GM21825 (cell line): ENCODE measurements around the gene MRPL11.
"Not testable (repeated sequence)": the region's sequence is repeated elsewhere in the genome, so short reads cannot be mapped to it uniquely, and the experiment has no call there.

Experiments used
- ATAC-seq: cut with Tn5 transposase; IDR thresholded peaks from one replicate; pipeline ENCODE4 v1.9.1; 2021; ENCODE audit warnings: mild to moderate bottlenecking, moderate library complexity; ENCODE audit not compliant: unreplicated experiment

Gene MRPL11

GRCh38 chr11:66432597-66432996 lies 6.1 kb downstream of the MRPL11 start:
- no peak for ATAC-seq

GRCh38 chr11:66431871-66432329 lies 6.7 kb downstream of the MRPL11 start:
- not testable (repeated sequence) for ATAC-seq

GRCh38 chr11:66431287-66431686 lies 7.4 kb downstream of the MRPL11 start:
- not testable (repeated sequence) for ATAC-seq

GRCh38 chr11:66429983-66430602 lies 8.6 kb downstream of the MRPL11 start:
- no peak for ATAC-seq

- ATAC-seq = no peak
Observed at GRCh38 chr11:66428933-66429332, 9.7 kb downstream of the MRPL11 start.

DNA sequence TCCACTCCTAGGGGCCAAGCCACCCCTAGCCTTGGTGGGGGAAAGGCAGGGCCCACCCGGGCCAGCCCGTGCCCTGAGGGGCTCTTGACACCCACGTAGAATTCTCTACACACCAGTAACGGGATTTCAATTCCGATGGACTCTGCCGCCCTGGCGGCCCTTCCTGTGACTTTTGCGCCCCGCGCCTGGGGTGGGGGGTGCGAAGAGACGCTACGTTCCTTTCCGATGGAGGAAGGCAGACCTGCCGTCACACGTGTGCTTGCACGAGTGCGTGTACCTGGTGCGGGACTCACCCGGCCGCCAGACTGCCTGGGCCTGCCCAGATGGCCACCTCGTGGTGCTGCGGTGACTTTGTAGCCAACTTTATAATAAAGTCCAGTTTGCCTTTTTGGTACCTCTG lies 12.3 kb downstream of the MRPL11 start:
- no peak for ATAC-seq

DNA sequence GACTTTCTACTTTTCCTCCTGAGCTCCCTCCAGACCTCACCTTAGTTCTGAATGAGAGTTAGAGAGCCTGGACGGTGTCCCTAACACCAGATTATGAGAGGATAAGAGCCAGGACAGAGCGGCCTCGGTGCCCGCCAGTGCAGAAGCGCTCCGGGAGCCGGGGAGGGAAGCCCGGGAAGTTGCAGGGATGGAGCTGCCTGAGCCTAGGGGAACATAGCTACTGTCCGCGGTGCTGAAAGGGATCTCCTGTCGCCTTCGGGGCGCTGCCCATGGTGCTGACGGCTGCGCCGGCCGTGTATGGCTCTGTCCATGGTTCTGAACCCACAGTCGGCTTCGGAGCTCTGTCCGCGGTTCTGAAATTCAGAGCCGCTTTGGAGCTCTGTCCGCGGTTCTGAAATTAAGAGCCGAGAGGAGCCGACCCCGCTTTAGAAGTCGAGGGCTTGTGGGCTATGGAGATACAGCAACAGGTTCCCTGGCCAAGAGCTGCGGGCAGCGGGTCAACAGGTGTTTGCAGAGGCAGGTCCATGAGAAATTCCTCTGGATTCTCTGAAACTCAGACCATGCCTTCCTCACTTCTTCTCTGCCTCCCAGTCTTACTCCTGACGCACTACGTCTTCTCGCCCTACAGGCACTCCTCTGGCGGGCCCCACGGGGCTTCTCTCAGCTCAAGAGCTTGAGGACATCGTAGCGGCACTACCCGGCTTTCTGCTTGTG lies 17.0 kb downstream of the MRPL11 start:
- ATAC-seq = no peak

- no peak for ATAC-seq
Observed at GRCh38 chr11:66420671-66421476, 17.8 kb downstream of the MRPL11 start, which contains the start of gene NPAS4. Gene NPAS4, plus strand, starts transcription at chr11:66421035. Its CDS starts 145 bp downstream, at chr11:66421180.

DNA sequence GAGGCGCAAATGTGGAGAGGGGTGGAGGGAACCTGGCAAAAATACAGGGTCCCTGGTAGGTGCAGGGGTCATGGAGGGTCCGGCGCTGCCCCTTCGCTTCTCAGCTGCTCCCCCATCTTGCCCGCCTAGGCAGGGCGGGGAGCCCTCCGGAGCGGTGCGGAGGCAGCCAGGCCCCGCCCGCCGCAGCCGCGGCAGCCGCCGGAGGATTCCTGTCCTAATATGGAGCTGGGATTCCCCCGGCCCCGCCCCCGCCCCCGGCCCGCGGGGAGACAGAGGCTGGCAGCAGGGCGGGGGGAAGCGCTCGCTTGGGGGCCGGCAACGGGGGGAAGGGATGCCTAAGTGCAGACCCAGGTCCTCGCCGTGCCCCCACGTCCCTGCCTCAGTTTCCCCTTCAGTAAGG lies 18.8 kb downstream of the MRPL11 start:
- no peak for ATAC-seq

GRCh38 chr11:66418986-66419308 lies 19.7 kb downstream of the MRPL11 start:
- ATAC-seq = no peak

GRCh38 chr11:66418168-66418985 lies 20.3 kb downstream of the MRPL11 start:
- ATAC-seq = no peak

DNA sequence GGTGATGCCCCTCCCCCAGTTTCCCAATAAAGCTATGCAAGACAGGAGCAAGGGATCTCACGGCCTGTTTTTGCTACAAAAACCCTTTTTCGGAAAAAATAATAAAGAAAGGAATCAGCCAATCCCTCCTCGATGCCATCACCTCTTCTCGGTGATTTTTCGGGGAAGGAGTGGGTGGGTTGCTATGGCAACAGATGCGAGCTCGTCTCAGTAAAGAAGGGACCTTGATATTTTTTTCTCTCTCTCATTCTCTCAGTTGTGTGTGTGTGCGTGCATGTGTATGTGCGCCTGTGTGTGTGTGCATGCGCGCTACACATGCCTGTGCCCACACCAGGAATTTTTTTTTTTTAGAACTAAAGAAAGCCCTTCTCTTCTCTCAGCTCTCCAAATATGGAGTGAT lies 21.6 kb downstream of the MRPL11 start:
- no peak for ATAC-seq

DNA sequence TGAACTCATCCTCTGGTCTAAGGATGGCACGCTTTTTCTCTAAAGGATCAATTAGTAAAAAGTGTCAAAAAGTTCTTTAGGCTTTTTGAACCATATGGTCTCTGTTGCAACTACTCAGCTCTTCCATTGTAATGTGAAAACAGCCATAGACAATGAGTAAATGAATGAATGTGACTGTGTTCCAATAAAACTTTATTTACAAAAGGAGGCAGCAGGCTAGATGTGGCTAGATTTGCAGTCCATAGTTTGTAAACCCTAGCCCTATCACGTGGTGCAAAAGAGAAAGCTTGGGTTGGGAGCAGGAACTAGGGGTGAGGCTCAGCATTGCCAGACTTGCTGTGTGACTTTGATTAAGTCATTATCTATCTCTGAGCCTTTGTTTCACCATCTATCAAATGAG lies 23.2 kb downstream of the MRPL11 start:
- no peak for ATAC-seq

DNA sequence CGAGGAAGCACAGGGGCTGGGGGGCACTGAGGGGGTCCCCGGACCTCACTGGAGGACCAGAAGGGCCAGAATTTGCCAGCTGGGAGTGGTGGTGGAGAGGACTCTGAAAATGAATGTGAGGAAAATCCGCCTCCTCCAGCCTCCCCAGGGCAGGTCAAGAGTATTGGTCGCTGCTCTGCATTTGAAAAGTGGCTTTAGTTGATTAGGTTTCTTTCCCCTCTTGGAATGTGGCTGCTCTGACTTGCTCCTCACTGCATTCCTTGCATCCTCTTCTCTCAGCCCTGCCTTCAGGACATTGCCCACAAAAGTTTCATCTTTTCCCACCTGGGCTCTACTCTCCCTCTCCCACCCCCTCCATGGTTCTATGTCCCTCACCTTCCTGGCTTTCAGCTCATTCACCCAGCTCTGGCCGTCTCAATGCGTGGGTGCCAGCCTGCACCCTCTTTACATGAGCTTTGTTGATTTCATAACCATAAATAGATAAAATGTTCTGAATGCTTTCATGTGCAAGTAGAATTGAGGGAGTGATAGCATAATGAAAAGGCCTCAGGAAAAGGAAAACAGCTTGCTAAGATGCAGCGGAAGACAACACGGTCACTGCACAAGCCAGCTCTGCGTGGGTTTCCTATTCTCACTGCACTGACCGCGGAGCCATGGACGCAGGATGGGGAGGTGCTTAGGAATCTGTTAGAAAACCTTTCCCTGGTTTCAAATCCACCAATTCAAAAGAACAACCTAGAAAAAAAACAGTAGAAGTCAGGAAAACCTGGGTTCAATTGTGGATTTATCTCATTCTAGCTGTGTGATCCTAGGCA lies 24.3 kb downstream of the MRPL11 start:
- ATAC-seq = no peak

DNA sequence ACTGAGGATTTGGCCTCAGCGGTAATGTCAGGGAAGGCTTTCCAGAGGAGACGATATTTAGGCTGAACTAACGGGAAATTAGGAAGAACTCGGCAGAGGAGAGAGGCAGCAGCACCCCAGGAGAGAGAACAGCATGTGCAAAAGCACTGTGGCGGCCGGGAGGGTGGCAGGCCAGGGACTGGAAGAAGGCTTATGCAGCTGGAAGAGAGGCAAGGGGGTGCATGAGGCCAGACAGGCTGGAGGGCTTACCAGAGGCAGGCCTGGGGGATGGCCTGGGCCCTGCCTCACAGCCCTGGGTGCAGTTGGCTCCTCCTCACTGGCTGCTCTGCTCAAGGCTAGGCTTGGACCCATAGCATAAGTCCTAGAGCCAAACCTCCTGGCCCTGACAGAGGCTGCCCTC lies 25.5 kb downstream of the MRPL11 start:
- ATAC-seq = no peak

- no peak for ATAC-seq
Observed at GRCh38 chr11:66412110-66412509, 26.5 kb downstream of the MRPL11 start.

DNA sequence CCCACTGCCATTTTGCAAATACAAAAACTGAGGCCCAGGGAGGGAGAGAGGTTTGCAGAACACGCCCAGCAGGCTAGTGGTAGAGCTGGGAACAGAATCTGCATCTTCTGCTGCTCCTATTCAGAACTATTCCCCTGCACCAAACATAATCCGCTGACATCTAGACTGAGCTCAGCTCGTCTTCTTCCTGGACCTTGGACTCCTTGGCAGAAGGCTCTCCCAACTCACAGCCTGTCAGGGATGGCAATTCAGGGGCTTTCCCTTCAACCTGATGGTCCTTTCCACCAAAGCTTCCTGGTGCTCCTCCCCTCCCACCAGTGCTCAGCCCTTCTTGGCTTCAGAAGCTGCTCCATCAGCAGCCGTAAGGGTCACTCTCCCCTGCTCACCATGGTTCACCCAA lies 27.3 kb downstream of the MRPL11 start:
- ATAC-seq = no peak

- no peak for ATAC-seq
Observed at GRCh38 chr11:66410191-66410590, 28.5 kb downstream of the MRPL11 start.

GRCh38 chr11:66409226-66409625 lies 29.4 kb downstream of the MRPL11 start:
- ATAC-seq = no peak
